Type B pancreatic cell (in vitro differentiated cells): ENCODE data around the gene MTERF4. TPM values are rescaled to one million over a fixed set of nuclear protein-coding genes. Genes with fewer than 3 reads are reported as not detected.
A peak's percentile ranks its signal among the peaks of the same experiment; 100 is the strongest.

Experiments used
- DNase-seq: peaks from one replicate; pipeline ENCODE4 v3.0.0; 2021; ENCODE audit warnings: mixed read lengths; ENCODE audit not compliant: unreplicated experiment; ENCODE audit errors: extremely low spot score
- H3K27ac Mint-ChIP-seq: 2 replicates; pipeline ENCODE4 v1.8.0; 2021; ENCODE audit warnings: mild to moderate bottlenecking, mixed read lengths
- H3K27me3 Mint-ChIP-seq: 2 replicates; pipeline ENCODE4 v1.8.0; 2021; ENCODE audit warnings: mixed read lengths
- H3K36me3 Mint-ChIP-seq: 2 replicates; pipeline ENCODE4 v1.8.0; 2021; ENCODE audit warnings: mixed read lengths
- H3K4me1 Mint-ChIP-seq: one replicate; pipeline ENCODE4 v1.8.0; 2021; ENCODE audit warnings: mixed read lengths; ENCODE audit not compliant: unreplicated experiment
- H3K4me3 Mint-ChIP-seq: 2 replicates; pipeline ENCODE4 v1.8.0; 2021; ENCODE audit warnings: mild to moderate bottlenecking, mixed read lengths
- H3K9me3 Mint-ChIP-seq: 2 replicates; pipeline ENCODE4 v1.8.0; 2021; ENCODE audit warnings: mixed read lengths
- CTCF ChIP-seq: fragments of 200-600 bp; sonication (generic); conservative IDR thresholded peaks from 2 replicates; pipeline ENCODE4 v1.5.0; 2021; ENCODE audit warnings: antibody characterized with exemption, mild to moderate bottlenecking
- total RNA-seq: library from RNA; stranded (reverse); gene quantifications from 2 replicates; pipeline ENCODE4 v1.2.1, GENCODE V29; 2021; ENCODE audit warnings: low replicate concordance

MTERF4 gene
- total RNA-seq, 1 donor from 2014 or later: 46.3 TPM

DNA sequence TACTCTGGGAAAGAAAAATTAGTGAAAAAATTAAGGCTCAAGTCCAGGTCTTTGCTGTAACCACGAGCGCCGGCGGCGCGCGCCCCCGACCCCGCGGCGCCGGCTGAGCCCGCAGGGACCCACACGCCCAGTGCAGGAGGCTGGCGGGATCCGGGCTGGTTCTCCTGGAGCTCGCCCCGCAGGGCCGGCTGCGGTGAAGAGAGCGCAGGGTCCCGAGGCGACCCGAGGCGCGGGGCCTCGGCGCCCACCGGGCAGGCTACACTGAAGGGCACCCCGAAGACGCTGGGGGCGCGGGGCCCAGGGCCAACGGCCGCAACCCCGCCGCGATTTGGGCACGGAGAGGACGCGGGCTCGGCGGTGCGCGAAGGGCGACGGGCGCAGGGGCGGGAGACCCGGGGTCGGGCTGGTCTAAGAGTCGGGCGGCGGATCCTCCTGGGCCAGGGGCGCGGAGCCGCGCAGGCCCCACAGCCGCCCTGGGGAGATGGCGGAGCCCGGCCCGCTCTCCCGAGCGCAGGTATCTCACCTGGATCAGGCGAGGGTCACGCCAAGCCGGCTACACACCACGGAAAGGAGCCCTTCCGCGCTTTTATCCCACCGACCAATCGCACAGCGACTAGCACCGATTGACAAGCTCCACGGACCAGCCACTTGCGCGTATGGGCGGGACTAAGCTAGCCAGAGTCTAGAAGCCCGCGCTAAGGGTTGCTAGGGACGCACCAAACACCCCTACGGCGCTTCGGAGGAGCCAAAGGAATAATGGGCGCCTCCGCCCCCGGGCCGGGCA is 47.0 kb upstream of the MTERF4 start, which contains the start of gene PASK:
PASK (minus strand) TSS at position 582 of the 784 bp plus-strand sequence. CDS start 6,440 bp downstream, outside the sequence.
- peaks cover 19% of the 10 kb centered on the region for H3K4me1 Mint-ChIP-seq
- peak within 1 kb of the TSS; percentile 96 for H3K4me3 Mint-ChIP-seq
- H3K27ac Mint-ChIP-seq: peak within 1 kb of the TSS; percentile 97
- no peaks in the 10 kb centered on the region for H3K27me3 Mint-ChIP-seq
- H3K36me3 Mint-ChIP-seq: no peaks in the 10 kb centered on the region
- no peaks in the 10 kb centered on the region for H3K9me3 Mint-ChIP-seq
- TF ChIP-seq CTCF: no peak
- DNase-seq: peak; percentile 94

GRCh38 chr2:241148239-241148638 is 46.2 kb upstream of the MTERF4 start:
- Mint-ChIP-seq H3K4me1 (peaks cover 19% of the 10 kb centered on the region), H3K9me3 (no peaks in the 10 kb centered on the region), H3K27me3 (no peaks in the 10 kb centered on the region), H3K36me3 (no peaks in the 10 kb centered on the region), H3K27ac (peak overlapping the region; percentile 77), H3K4me3 (peak overlapping the region; percentile 96)
- DNase-seq: no peak
- no peak for TF ChIP-seq CTCF

- Mint-ChIP-seq H3K4me1 (peaks cover 19% of the 10 kb centered on the region), H3K4me3 (no peak overlapping the region), H3K9me3 (no peaks in the 10 kb centered on the region), H3K36me3 (peaks cover under 1% of the 10 kb centered on the region), H3K27ac (no peak overlapping the region), H3K27me3 (no peaks in the 10 kb centered on the region)
- no peak for TF ChIP-seq CTCF
- DNase-seq: no peak
Measured at GRCh38 chr2:241147336-241147735, 45.2 kb upstream of the MTERF4 start.

- peaks cover 13% of the 10 kb centered on the region for H3K4me1 Mint-ChIP-seq
- H3K4me3 Mint-ChIP-seq: peak overlapping the region; percentile 1
- no peak for DNase-seq
- peaks cover 5% of the 10 kb centered on the region for H3K36me3 Mint-ChIP-seq
- H3K27ac Mint-ChIP-seq: no peak overlapping the region
- H3K27me3 Mint-ChIP-seq: no peaks in the 10 kb centered on the region
- no peaks in the 10 kb centered on the region for H3K9me3 Mint-ChIP-seq
- TF ChIP-seq CTCF: no peak
Measured at GRCh38 chr2:241146286-241146685, 44.2 kb upstream of the MTERF4 start.

DNA sequence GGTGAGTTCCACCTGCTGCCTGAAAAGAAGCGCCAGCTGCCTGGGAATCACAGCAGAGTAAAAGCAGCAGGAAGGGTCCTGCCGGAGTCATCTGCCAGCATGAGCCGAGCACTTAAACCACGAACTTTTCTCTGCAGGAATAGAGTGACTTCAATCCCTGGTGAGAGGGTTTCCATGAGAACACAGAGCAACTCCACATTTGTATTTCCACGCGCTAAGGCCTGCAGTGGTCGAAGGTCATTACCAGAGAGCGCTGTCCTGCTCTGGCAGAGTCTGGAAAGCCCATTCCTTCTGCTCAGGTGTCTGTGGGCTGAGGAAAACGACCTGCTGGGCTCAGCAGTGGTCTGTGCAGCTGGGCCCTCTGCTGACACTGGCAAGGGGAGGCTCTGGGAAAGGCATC is 40.5 kb upstream of the MTERF4 start:
- no peak for TF ChIP-seq CTCF
- Mint-ChIP-seq H3K9me3 (no peaks in the 10 kb centered on the region), H3K27ac (no peak overlapping the region), H3K36me3 (peaks cover 8% of the 10 kb centered on the region), H3K27me3 (no peaks in the 10 kb centered on the region), H3K4me3 (no peak overlapping the region), H3K4me1 (peaks cover 5% of the 10 kb centered on the region)
- no peak for DNase-seq
